SU-DHL-6 (cell line): ENCODE data around the gene OSBPL10.

ENCODE experiments used
- CTCF ChIP-seq: fragments of 200-600 bp; sonication (generic); IDR thresholded peaks from one replicate; pipeline ENCODE4 v1.5.1; 2017; ENCODE audit warnings: antibody characterized with exemption, mild to moderate bottlenecking, low read length, moderate library complexity; ENCODE audit not compliant: insufficient read depth, poor library complexity, severe bottlenecking
- EZH2phosphoT487 ChIP-seq: fragments of 200-600 bp; sonication (generic), shearing (Covaris generic); conservative IDR thresholded peaks from 2 replicates; pipeline ENCODE4 v1.6.1; 2018; ENCODE audit warnings: mild to moderate bottlenecking, antibody characterized with exemption, low read length, moderate library complexity, mixed read lengths

GRCh38 chr3:31993843-31994242 is 12.8 kb upstream of the OSBPL10 start:
- TF ChIP-seq CTCF (no peak), EZH2phosphoT487 (no peak)
